Myometrial cell (primary cell): ENCODE data around the gene UBE2J1. TPM values are rescaled to one million over a fixed set of nuclear protein-coding genes. Genes with fewer than 3 reads are reported as not detected.

ENCODE experiments used
- total RNA-seq: library from RNA; depleted of rRNA; stranded (reverse); fragments of >200 nt; gene quantifications from 2 replicates; pipeline ENCODE4 v1.2.3, GENCODE V29; 2015

Gene UBE2J1, protein sequence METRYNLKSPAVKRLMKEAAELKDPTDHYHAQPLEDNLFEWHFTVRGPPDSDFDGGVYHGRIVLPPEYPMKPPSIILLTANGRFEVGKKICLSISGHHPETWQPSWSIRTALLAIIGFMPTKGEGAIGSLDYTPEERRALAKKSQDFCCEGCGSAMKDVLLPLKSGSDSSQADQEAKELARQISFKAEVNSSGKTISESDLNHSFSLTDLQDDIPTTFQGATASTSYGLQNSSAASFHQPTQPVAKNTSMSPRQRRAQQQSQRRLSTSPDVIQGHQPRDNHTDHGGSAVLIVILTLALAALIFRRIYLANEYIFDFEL
- 36.5 and 37.5 TPM in 2 replicates for total RNA-seq

GRCh38 chr6:89352278-89353117 is at the start of gene UBE2J1:
Gene UBE2J1 (minus strand): TSS chr6:89352722. CDS start chr6:89352569, 153 bp downstream.

GRCh38 chr6:89315249-89315885 is 37.2 kb downstream of the UBE2J1 start, which contains the start of gene GABRR2:
Gene GABRR2 (minus strand): TSS chr6:89315299. CDS start chr6:89315165, 134 bp downstream.

Other genes starting within 250 kb of the UBE2J1 start
- not detected in 2 replicates for gene SRSF12, start 234.7 kb downstream of the UBE2J1 start, total RNA-seq
- 4.6 and 6.6 TPM in 2 replicates for gene PM20D2, start 206.7 kb downstream of the UBE2J1 start, total RNA-seq
- gene GABRR1, start 135.4 kb downstream of the UBE2J1 start, total RNA-seq = not detected in 2 replicates
- not detected in 2 replicates for gene GABRR2, start 37.4 kb downstream of the UBE2J1 start, total RNA-seq
- not detected in 2 replicates for gene RRAGD, start 59.6 kb upstream of the UBE2J1 start, total RNA-seq
- gene ANKRD6, start 80.4 kb upstream of the UBE2J1 start, total RNA-seq = under 0.01 and 0.58 TPM in 2 replicates